ENCODE measurements around the gene CMYA5. TPM values are rescaled to one million over a fixed set of nuclear protein-coding genes. Genes with fewer than 3 reads are reported as not detected.

CMYA5 gene
- total and polyA plus RNA-seq, 9 of the 15 experiments (the other 6 are each of a cell fraction or from before 2014, with no cell fraction given) = 0.18 to 1.1 (median 0.32) TPM

DNA sequence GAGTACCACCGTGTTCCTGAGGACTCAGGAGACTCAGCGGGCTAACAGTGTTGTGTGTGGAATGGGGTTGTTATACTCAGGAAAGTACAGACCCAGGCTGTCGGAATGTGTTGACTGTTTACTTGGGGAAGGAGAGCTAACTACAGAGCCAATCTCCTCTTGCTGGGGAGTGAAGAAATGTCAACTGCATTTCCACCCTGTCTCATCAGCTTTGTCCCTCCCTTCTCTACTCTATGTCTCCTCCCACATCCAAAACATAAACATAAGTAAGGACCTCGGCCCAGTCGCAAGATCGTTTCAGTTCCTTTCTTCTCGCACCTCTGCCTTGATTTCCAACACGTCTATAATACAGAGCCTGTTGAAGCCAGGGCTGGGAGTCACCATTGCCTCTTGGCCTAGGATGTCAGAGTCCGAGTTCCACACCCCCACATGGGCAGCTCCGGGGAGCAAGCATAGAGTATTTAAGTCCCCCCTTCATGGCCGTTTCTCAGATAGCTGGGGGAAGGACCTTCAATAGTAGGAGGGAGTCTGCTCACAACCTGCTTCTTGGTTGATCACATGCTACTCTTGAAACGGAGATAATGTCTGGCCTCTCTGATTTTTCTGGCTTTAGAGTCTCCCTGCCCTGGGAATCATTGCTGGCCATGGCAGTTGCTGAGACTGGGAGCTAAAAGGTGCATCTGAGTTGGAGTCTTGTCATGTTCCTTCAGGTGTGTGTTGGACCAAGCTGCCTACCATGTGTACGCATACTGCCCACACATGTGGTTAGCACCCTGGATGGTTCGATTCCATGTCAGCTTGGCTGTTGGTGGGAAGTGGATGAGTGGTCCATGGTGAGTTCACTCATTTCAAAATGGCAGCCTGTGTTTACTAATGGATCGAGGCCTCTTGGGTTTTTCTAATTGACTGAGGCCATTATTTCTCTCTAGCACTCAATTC, 154.1 kb downstream of the CMYA5 start:
- intact Hi-C loops (cut with micrococcal nuclease) (no loop called here), in situ Hi-C loops (cut with MboI) (no loop called here)
- POLR2A ChIA-PET = interaction anchor here (0.6 to 0.9 kb wide), 3 partner anchors 14 to 58 kb away, joined by 3 read pairs; no protein-coding TSS in a partner anchor
- peak overlapping the region; percentile 73 for H2AFZ ChIP-seq (ENCODE audit: low read depth, low read length)
- peaks cover 13 to 27% of the 10 kb centered on the region in 2 experiments for H3K27me3 ChIP-seq (ENCODE audit: control insufficient read depth in 2 of 2, insufficient read depth in 2 of 2, low read length in 2 of 2)
- no peaks in the 10 kb centered on the region for H3K9me1 ChIP-seq (ENCODE audit: control insufficient read depth, insufficient read depth, low read length)
- no peaks in the 10 kb centered on the region for H3K9me3 ChIP-seq (replicated peaks; ENCODE audit: control insufficient read depth, insufficient read depth, low read depth, low read length)
- FAIRE-seq (no peak), ATAC-seq (peak; percentile 52), DNase-seq (ENCODE audit: extremely low read depth in 1 of 4, low spot score in 3 of 4) (no peak)
- BruUV-seq (replicated peaks) = no TSS peak
- H3K4me3 ChIP-seq = no peak overlapping the region
- 26% methylated on average over 15 of the region's 15 CpGs for WGBS (ENCODE audit: insufficient coverage, low coverage, missing lambda C conversion rate)
- no peaks in the 10 kb centered on the region for H3K79me2 ChIP-seq (ENCODE audit: control insufficient read depth, insufficient read depth, low read length)
- H3K4me1 ChIP-seq (replicated peaks in 1 of 2; ENCODE audit: control insufficient read depth in 2 of 2, insufficient read depth in 2 of 2, low read length in 2 of 2) = peaks cover 0 to 16% of the 10 kb centered on the region in 2 experiments; a peak in 2 of 5 replicates
- H4K20me1 ChIP-seq (replicated peaks; ENCODE audit: control insufficient read depth, insufficient read depth, low read length) = no peaks in the 10 kb centered on the region
- CTCF ChIA-PET (ENCODE audit: low intra/inter-chr PET ratio) = no interaction called here
- H3K4me2 ChIP-seq (ENCODE audit: insufficient read depth, low read length) = peak overlapping the region; percentile 22; the same call in 1 of the 2 replicates
- no peak overlapping the region for H3K27ac ChIP-seq (ENCODE audit: extremely low read depth, low read depth, low read length)
- no peaks in the 10 kb centered on the region for H3K36me3 ChIP-seq (ENCODE audit: control insufficient read depth, insufficient read depth, low read length)
- H3K9ac ChIP-seq (ENCODE audit: insufficient read depth in 1 of 2, low read depth in 2 of 2, low read length in 2 of 2) = no peak overlapping the region; a peak in 1 of 4 replicates
- TF ChIP-seq, protein P1, sequence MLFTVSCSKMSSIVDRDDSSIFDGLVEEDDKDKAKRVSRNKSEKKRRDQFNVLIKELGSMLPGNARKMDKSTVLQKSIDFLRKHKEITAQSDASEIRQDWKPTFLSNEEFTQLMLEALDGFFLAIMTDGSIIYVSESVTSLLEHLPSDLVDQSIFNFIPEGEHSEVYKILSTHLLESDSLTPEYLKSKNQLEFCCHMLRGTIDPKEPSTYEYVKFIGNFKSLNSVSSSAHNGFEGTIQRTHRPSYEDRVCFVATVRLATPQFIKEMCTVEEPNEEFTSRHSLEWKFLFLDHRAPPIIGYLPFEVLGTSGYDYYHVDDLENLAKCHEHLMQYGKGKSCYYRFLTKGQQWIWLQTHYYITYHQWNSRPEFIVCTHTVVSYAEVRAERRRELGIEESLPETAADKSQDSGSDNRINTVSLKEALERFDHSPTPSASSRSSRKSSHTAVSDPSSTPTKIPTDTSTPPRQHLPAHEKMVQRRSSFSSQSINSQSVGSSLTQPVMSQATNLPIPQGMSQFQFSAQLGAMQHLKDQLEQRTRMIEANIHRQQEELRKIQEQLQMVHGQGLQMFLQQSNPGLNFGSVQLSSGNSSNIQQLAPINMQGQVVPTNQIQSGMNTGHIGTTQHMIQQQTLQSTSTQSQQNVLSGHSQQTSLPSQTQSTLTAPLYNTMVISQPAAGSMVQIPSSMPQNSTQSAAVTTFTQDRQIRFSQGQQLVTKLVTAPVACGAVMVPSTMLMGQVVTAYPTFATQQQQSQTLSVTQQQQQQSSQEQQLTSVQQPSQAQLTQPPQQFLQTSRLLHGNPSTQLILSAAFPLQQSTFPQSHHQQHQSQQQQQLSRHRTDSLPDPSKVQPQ (CRISPR knock-in tag; IDR thresholded peaks at IDR 0.05; ENCODE audit: borderline replicate concordance) = no peak
- peak; percentile 73; the same call in 1 of the 2 replicates for TF ChIP-seq ZNF584 (CRISPR knock-in tag; IDR thresholded peaks at IDR 0.05; ENCODE audit: low read depth)
- TF ChIP-seq ZNF175 (CRISPR knock-in tag; IDR thresholded peaks at IDR 0.05; ENCODE audit: low read depth) = peak; percentile 3; the same call in 1 of the 2 replicates
- TF ChIP-seq, protein P2, sequence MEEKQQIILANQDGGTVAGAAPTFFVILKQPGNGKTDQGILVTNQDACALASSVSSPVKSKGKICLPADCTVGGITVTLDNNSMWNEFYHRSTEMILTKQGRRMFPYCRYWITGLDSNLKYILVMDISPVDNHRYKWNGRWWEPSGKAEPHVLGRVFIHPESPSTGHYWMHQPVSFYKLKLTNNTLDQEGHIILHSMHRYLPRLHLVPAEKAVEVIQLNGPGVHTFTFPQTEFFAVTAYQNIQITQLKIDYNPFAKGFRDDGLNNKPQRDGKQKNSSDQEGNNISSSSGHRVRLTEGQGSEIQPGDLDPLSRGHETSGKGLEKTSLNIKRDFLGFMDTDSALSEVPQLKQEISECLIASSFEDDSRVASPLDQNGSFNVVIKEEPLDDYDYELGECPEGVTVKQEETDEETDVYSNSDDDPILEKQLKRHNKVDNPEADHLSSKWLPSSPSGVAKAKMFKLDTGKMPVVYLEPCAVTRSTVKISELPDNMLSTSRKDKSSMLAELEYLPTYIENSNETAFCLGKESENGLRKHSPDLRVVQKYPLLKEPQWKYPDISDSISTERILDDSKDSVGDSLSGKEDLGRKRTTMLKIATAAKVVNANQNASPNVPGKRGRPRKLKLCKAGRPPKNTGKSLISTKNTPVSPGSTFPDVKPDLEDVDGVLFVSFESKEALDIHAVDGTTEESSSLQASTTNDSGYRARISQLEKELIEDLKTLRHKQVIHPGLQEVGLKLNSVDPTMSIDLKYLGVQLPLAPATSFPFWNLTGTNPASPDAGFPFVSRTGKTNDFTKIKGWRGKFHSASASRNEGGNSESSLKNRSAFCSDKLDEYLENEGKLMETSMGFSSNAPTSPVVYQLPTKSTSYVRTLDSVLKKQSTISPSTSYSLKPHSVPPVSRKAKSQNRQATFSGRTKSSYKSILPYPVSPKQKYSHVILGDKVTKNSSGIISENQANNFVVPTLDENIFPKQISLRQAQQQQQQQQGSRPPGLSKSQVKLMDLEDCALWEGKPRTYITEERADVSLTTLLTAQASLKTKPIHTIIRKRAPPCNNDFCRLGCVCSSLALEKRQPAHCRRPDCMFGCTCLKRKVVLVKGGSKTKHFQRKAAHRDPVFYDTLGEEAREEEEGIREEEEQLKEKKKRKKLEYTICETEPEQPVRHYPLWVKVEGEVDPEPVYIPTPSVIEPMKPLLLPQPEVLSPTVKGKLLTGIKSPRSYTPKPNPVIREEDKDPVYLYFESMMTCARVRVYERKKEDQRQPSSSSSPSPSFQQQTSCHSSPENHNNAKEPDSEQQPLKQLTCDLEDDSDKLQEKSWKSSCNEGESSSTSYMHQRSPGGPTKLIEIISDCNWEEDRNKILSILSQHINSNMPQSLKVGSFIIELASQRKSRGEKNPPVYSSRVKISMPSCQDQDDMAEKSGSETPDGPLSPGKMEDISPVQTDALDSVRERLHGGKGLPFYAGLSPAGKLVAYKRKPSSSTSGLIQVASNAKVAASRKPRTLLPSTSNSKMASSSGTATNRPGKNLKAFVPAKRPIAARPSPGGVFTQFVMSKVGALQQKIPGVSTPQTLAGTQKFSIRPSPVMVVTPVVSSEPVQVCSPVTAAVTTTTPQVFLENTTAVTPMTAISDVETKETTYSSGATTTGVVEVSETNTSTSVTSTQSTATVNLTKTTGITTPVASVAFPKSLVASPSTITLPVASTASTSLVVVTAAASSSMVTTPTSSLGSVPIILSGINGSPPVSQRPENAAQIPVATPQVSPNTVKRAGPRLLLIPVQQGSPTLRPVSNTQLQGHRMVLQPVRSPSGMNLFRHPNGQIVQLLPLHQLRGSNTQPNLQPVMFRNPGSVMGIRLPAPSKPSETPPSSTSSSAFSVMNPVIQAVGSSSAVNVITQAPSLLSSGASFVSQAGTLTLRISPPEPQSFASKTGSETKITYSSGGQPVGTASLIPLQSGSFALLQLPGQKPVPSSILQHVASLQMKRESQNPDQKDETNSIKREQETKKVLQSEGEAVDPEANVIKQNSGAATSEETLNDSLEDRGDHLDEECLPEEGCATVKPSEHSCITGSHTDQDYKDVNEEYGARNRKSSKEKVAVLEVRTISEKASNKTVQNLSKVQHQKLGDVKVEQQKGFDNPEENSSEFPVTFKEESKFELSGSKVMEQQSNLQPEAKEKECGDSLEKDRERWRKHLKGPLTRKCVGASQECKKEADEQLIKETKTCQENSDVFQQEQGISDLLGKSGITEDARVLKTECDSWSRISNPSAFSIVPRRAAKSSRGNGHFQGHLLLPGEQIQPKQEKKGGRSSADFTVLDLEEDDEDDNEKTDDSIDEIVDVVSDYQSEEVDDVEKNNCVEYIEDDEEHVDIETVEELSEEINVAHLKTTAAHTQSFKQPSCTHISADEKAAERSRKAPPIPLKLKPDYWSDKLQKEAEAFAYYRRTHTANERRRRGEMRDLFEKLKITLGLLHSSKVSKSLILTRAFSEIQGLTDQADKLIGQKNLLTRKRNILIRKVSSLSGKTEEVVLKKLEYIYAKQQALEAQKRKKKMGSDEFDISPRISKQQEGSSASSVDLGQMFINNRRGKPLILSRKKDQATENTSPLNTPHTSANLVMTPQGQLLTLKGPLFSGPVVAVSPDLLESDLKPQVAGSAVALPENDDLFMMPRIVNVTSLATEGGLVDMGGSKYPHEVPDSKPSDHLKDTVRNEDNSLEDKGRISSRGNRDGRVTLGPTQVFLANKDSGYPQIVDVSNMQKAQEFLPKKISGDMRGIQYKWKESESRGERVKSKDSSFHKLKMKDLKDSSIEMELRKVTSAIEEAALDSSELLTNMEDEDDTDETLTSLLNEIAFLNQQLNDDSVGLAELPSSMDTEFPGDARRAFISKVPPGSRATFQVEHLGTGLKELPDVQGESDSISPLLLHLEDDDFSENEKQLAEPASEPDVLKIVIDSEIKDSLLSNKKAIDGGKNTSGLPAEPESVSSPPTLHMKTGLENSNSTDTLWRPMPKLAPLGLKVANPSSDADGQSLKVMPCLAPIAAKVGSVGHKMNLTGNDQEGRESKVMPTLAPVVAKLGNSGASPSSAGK (IDR thresholded peaks at IDR 0.05) = peak; percentile 61
- peak; percentile 57; the same call in 1 of the 2 replicates for TF ChIP-seq ZNF589 (CRISPR knock-in tag; IDR thresholded peaks at IDR 0.05; ENCODE audit: low read depth)

All from K562 (cell line).